Activated T-helper 17 cell treated with anti-CD3 and anti-CD28 coated beads, Interleukin-2, amount 50 U/mL, for 72 hours (primary cell): ENCODE measurements around the gene TMEM174. TPM values are rescaled to one million over a fixed set of nuclear protein-coding genes. Genes with fewer than 3 reads are reported as not detected.
"Not testable (repeated sequence)": the region's sequence is repeated elsewhere in the genome, so short reads cannot be mapped to it uniquely, and the experiment has no call there.

Source experiments
- ATAC-seq: fragments of 150-1000 bp; cut with Tn5 transposase; replicated peaks from 2 replicates; pipeline ENCODE4 v1.10.0; 2021; ENCODE audit warnings: mild to moderate bottlenecking, moderate library complexity
- H3K27ac Mint-ChIP-seq: one replicate; pipeline ENCODE4 v1.8.0; 2022; ENCODE audit warnings: mixed read lengths
- H3K27me3 Mint-ChIP-seq: one replicate; pipeline ENCODE4 v1.8.0; 2022; ENCODE audit warnings: mixed read lengths
- H3K36me3 Mint-ChIP-seq: one replicate; pipeline ENCODE4 v1.8.0; 2022; ENCODE audit warnings: low read depth, mild to moderate bottlenecking, mixed read lengths
- H3K4me1 Mint-ChIP-seq: one replicate; pipeline ENCODE4 v1.8.0; 2022; ENCODE audit warnings: mixed read lengths
- H3K4me3 Mint-ChIP-seq: one replicate; pipeline ENCODE4 v1.8.0; 2022; ENCODE audit warnings: mild to moderate bottlenecking, mixed read lengths
- H3K9me3 Mint-ChIP-seq: one replicate; pipeline ENCODE4 v1.8.0; 2022; ENCODE audit warnings: mixed read lengths
- total RNA-seq, 2 donors: library from RNA; stranded (reverse); gene quantifications; one replicate each; pipeline ENCODE4 v1.2.3, GENCODE V29; 2022

TMEM174 gene
- total RNA-seq, 2 donors from 2014 or later: not detected

DNA sequence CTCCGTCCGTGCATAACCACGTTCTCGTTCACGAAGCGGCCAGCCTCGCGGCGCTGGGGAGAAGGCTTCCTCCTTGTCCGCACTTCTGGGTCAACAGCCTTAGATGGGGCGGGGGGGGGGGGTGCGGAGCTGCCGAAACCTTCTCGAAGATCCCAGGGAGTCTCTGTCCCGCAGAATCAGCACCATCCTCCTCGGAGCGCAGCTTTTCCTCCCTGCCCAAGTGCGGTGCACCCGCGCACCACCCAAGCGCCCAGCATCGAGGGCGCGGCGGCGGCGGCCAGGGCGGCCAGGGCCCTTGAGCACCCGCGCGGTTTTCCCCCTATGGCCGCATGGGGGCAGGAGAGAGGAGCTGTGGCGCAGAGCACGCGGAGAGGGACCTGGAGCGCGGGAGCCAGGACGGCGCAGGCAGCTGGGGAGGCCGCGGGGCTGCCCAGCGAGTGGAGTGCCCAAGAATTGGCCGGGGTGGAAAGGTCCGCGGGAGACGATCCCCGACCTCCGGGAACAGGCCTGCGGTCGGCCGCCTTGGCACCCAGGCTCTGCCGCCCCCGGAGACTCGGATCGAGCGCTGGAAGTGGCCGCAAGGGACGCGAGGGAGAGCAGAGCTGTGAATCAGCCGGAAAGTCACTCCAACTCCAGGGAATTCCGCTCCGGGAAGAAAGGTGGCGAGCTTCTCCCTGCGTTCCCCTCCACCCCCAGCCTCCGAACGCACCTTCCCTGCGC is 43.1 kb downstream of the TMEM174 start:
- ATAC-seq: peak; percentile 79
- H3K27ac Mint-ChIP-seq: no peak overlapping the region
- H3K4me1 Mint-ChIP-seq: peaks cover 6% of the 10 kb centered on the region
- no peaks in the 10 kb centered on the region for H3K36me3 Mint-ChIP-seq
- peak overlapping the region; percentile 22 for H3K4me3 Mint-ChIP-seq
- H3K9me3 Mint-ChIP-seq: no peaks in the 10 kb centered on the region
- H3K27me3 Mint-ChIP-seq: peaks cover 55% of the 10 kb centered on the region

DNA sequence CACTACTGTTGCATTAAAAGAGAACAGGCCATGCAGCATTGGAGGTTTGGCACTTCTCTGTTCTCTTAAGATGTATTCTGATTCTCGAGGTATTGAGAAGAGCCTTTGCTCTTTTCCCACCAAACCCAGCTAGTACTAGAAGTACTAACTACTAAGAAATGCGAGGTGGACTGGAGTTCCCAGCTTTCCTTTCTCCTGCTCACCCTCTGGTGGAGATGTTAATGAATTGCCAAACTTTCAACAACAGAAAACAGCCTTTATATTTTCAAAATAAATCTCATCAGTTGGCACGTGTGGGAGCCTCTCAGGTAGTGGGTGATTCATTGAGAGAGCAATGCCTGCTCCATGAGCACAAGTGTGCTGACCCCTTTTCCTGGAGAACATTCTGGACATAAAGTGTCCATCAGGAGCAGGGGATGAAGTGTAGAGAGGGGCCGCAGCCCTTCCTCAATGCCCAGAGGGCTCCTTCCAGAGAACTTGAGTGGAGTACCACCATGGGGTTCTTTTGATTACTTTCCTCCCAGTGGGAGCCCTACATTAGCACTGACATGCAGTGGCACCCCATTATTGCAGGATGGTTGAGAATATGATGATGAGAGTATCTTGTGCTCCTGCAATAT is 45.7 kb downstream of the TMEM174 start:
- Mint-ChIP-seq H3K27me3 (peaks cover 51% of the 10 kb centered on the region), H3K9me3 (no peaks in the 10 kb centered on the region), H3K4me3 (no peak overlapping the region)

DNA sequence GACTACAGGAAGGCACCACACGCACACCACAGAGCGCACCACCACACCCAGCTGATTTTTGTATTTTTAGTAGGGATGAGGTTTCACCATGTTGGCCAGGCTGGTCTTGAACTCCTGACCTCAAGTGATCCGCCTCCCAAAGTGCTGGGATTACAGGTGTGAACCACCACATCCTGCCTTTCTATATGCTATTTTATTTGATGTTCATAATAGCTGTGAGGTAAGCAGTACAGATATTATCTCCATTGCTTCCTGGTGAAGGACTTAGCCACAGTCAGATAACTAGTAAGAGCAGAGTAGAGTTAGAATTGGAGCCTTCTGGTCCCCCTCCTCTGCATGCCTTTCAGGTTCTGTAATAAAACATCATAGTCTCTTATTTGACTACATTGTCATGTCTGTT is 46.3 kb downstream of the TMEM174 start:
- H3K4me1 Mint-ChIP-seq, H3K9me3 Mint-ChIP-seq, H3K27ac Mint-ChIP-seq, H3K36me3 Mint-ChIP-seq, H3K4me3 Mint-ChIP-seq, ATAC-seq: not testable (repeated sequence)
- H3K27me3 Mint-ChIP-seq: peaks cover 49% of the 10 kb centered on the region

More for the DNA sequence above, 45.7 kb downstream of the TMEM174 start:
- Mint-ChIP-seq H3K4me1 (peaks cover 2% of the 10 kb centered on the region), H3K36me3 (no peaks in the 10 kb centered on the region), H3K27ac (no peak overlapping the region)
- no peak for ATAC-seq

- no peaks in the 10 kb centered on the region for H3K9me3 Mint-ChIP-seq
- no peak for ATAC-seq
- no peaks in the 10 kb centered on the region for H3K36me3 Mint-ChIP-seq
- H3K27me3 Mint-ChIP-seq: peaks cover 46% of the 10 kb centered on the region
- no peak overlapping the region for H3K27ac Mint-ChIP-seq
- H3K4me3 Mint-ChIP-seq: no peak overlapping the region
- H3K4me1 Mint-ChIP-seq: no peaks in the 10 kb centered on the region
Measured at GRCh38 chr5:73221161-73221560, 48.2 kb downstream of the TMEM174 start.

DNA sequence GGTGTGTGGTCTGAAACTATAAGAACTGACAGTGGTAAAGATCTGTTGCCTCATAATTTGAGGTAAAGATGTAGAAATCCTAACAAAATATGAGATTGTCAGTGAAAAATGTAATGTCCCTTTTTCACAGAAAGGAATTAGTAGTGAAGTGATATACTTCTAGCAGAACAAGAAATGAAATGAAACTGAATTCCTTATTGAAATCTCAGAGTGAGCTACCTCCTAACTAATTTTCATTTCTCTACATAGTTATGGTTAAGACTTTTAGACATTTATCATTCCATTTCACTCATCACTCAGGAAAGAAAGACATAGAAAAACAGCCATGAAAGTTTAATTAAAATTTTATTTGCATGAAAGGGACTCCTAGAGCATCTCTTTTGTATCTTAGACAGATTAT is 48.7 kb downstream of the TMEM174 start:
- H3K36me3 Mint-ChIP-seq: no peaks in the 10 kb centered on the region
- no peak overlapping the region for H3K27ac Mint-ChIP-seq
- no peak for ATAC-seq
- H3K4me1 Mint-ChIP-seq: no peaks in the 10 kb centered on the region
- H3K9me3 Mint-ChIP-seq: no peaks in the 10 kb centered on the region
- H3K4me3 Mint-ChIP-seq: no peak overlapping the region
- H3K27me3 Mint-ChIP-seq: peaks cover 48% of the 10 kb centered on the region

DNA sequence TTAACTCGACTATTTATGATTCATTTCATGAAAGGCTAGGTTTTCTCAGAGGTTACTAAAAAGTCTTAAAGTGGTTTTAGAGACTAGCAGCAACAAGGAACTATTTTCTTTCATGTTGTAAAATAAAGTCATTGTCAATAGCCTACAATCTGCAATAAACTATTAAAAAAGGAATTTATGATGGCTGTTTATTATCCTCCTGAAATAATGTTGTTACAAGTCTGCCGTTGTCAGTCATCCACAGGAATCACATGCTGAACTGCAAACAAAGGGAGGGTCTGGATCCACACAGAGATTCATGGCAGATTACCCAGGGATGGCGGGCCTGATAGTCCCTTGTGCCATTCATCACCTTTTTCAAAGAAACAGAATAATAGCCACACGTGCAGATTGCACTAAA is 49.2 kb downstream of the TMEM174 start:
- Mint-ChIP-seq H3K36me3 (no peaks in the 10 kb centered on the region), H3K4me1 (no peaks in the 10 kb centered on the region), H3K9me3 (no peaks in the 10 kb centered on the region), H3K27ac (no peak overlapping the region), H3K4me3 (no peak overlapping the region), H3K27me3 (peaks cover 48% of the 10 kb centered on the region)
- no peak for ATAC-seq

Other genes with a start within 250 kb of the TMEM174 start
- 1 to 10 TPM; 3.7 to 4.5 TPM for gene FCHO2, start 217.2 kb upstream of the TMEM174 start, total RNA-seq
- not detected for gene TMEM171, start 52.6 kb upstream of the TMEM174 start, total RNA-seq